ENCODE data around the gene NEAT1.
A peak's percentile ranks its signal among the peaks of the same experiment; 100 is the strongest.
"Not testable (repeated sequence)": the region's sequence is repeated elsewhere in the genome, so short reads cannot be mapped to it uniquely, and the experiment has no call there.

NEAT1 gene

GRCh38 chr11:65411681-65412070 is 10.9 kb upstream of the NEAT1 start:
- no peak for DNase-seq

- no peak for DNase-seq
Measured at GRCh38 chr11:65412271-65413076, 10.1 kb upstream of the NEAT1 start.

GRCh38 chr11:65413077-65413664 is 9.4 kb upstream of the NEAT1 start:
- not testable (repeated sequence) for DNase-seq

- DNase-seq, result no peak
Measured at GRCh38 chr11:65414776-65415498, 7.7 kb upstream of the NEAT1 start.

GRCh38 chr11:65415499-65416340 is 6.9 kb upstream of the NEAT1 start:
- DNase-seq, result peak; percentile 53 to 70 (median 69)

- DNase-seq, result peak; percentile 92 to 95 (median 95)
Measured at GRCh38 chr11:65416341-65416824, 6.2 kb upstream of the NEAT1 start.

- peak; percentile 59 to 73 (median 61) for DNase-seq
Measured at GRCh38 chr11:65416841-65417701, 5.5 kb upstream of the NEAT1 start.

GRCh38 chr11:65417702-65418430 is 4.7 kb upstream of the NEAT1 start:
- DNase-seq, result peak; percentile 57 to 65 (median 57)

- no peak for DNase-seq
Measured at GRCh38 chr11:65418431-65418680, 4.2 kb upstream of the NEAT1 start.

GRCh38 chr11:65418681-65419459 is 3.7 kb upstream of the NEAT1 start:
- DNase-seq, result peak; percentile 95 to 98 (median 95)

GRCh38 chr11:65419460-65419771 is 3.2 kb upstream of the NEAT1 start:
- DNase-seq, result peak in 2 of 3 donors; percentile 71 to 74

GRCh38 chr11:65419772-65420481 is 2.7 kb upstream of the NEAT1 start:
- DNase-seq, result peak; percentile 82 to 92 (median 92)

GRCh38 chr11:65420506-65420905 is 2.1 kb upstream of the NEAT1 start:
- DNase-seq, result no peak

GRCh38 chr11:65420979-65421793 is 1.4 kb upstream of the NEAT1 start:
- peak; percentile 95 to 99 (median 96) for DNase-seq

- peak; percentile 99 for DNase-seq
Measured at GRCh38 chr11:65421794-65422632, 585 bp upstream of the NEAT1 start.

GRCh38 chr11:65423516-65424204 is 1.1 kb downstream of the NEAT1 start:
- peak; percentile 38 to 55 (median 48) for DNase-seq

Data from suppressor macrophage treated with lipopolysaccharide for 1 hour (primary cell).